Uterus (tissue), 4 donors: ENCODE data around the gene MYO16. TPM values are rescaled to one million over a fixed set of nuclear protein-coding genes. Genes with fewer than 3 reads are reported as not detected.

Source experiments
- DNase-seq, 2 donors: peaks; one replicate each; pipeline ENCODE4 v3.0.0-alpha.2; 2019 to 2020
- H3K27ac ChIP-seq, 2 donors: fragments of 200-600 bp; sonication (generic); 1 replicate in 1 of 2; 2 replicates in 1 of 2; pipeline ENCODE4 v1.5.1; 2016 to 2018
- H3K27me3 ChIP-seq, 2 donors: fragments of 200-600 bp; sonication (generic); one replicate each; pipeline ENCODE4 v1.5.1; 2018 to 2019; ENCODE audit warnings: control low read depth in 1 of 2
- H3K36me3 ChIP-seq, 2 donors: fragments of 200-600 bp; sonication (generic); one replicate each; pipeline ENCODE4 v1.5.1; 2019; ENCODE audit warnings: control low read depth in 1 of 2
- H3K4me1 ChIP-seq, 2 donors: fragments of 200-600 bp; sonication (generic); one replicate each; pipeline ENCODE4 v1.5.1; 2018 to 2019; ENCODE audit warnings: control low read depth in 1 of 2
- H3K4me3 ChIP-seq, 2 donors: fragments of 200-600 bp; sonication (generic); 1 replicate in 1 of 2; 2 replicates in 1 of 2; pipeline ENCODE4 v1.5.1; 2018 to 2019; ENCODE audit warnings: mild to moderate bottlenecking in 1 of 2
- H3K9me3 ChIP-seq, 2 donors: fragments of 200-600 bp; sonication (generic); one replicate each; pipeline ENCODE4 v1.5.1; 2019; ENCODE audit warnings: control low read depth in 1 of 2
- POLR2A ChIP-seq, 2 donors: fragments of 450-650 bp; IDR thresholded peaks; one replicate each; pipeline ENCODE4 v1.6.1; 2016; ENCODE audit warnings: antibody characterized with exemption in 2 of 2, mild to moderate bottlenecking in 1 of 2, moderate library complexity in 1 of 2
- intact Hi-C: fragments of 100-400 bp; cut with DNase I; formaldehyde crosslinking; loops from one replicate; pipeline ENCODE4 v1.15.1; 2023; ENCODE audit warnings: low total_unique reads
- total RNA-seq, 4 donors: library from RNA; depleted of rRNA in 3 of 4; stranded (reverse); fragments of >200 nt in 3 of 4; gene quantifications; one replicate each; pipeline versions ENCODE4 v1.1.0 to v1.2.4, GENCODE V29; 2014 to 2023
- TF ChIP-seq, protein P1 (sequence below), 4 experiments: fragments of 200-600 bp in 2 of 4; fragments of 450-650 bp in 2 of 4; sonication (generic) in 2 of 4; IDR thresholded peaks; one replicate each; pipeline ENCODE4 v1.5.1; 2016 to 2019; ENCODE audit warnings: antibody characterized with exemption in 4 of 4, mild to moderate bottlenecking in 2 of 4, moderate library complexity in 1 of 4
- donor health status: DM: yes; HTN: yes; CAD: no.

The MYO16 gene
- total RNA-seq, 4 donors from 2014 or later: 0.35 to 0.88 TPM; not detected in 2

- no peaks in the 10 kb centered on the region for H3K9me3 ChIP-seq
- no peak overlapping the region for H3K27ac ChIP-seq
- no peaks in the 10 kb centered on the region for H3K4me1 ChIP-seq
- H3K27me3 ChIP-seq: no peaks in the 10 kb centered on the region
- no peak overlapping the region for H3K4me3 ChIP-seq
- no peaks in the 10 kb centered on the region for H3K36me3 ChIP-seq
- no peak for TF ChIP-seq POLR2A (IDR thresholded peaks at IDR 0.05)
- TF ChIP-seq, protein P1, sequence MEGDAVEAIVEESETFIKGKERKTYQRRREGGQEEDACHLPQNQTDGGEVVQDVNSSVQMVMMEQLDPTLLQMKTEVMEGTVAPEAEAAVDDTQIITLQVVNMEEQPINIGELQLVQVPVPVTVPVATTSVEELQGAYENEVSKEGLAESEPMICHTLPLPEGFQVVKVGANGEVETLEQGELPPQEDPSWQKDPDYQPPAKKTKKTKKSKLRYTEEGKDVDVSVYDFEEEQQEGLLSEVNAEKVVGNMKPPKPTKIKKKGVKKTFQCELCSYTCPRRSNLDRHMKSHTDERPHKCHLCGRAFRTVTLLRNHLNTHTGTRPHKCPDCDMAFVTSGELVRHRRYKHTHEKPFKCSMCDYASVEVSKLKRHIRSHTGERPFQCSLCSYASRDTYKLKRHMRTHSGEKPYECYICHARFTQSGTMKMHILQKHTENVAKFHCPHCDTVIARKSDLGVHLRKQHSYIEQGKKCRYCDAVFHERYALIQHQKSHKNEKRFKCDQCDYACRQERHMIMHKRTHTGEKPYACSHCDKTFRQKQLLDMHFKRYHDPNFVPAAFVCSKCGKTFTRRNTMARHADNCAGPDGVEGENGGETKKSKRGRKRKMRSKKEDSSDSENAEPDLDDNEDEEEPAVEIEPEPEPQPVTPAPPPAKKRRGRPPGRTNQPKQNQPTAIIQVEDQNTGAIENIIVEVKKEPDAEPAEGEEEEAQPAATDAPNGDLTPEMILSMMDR (IDR thresholded peaks at IDR 0.05): no peak
- intact Hi-C loops: no loop called here
- DNase-seq: no peak
Observed at GRCh38 chr13:109227344-109227940, 598.0 kb downstream of the MYO16 start.

- H3K36me3 ChIP-seq: no peaks in the 10 kb centered on the region
- H3K27ac ChIP-seq: no peak overlapping the region
- no peak overlapping the region for H3K4me3 ChIP-seq
- H3K9me3 ChIP-seq: no peaks in the 10 kb centered on the region
- no peak for DNase-seq
- H3K27me3 ChIP-seq: no peaks in the 10 kb centered on the region
- intact Hi-C loops: no loop called here
- no peaks in the 10 kb centered on the region for H3K4me1 ChIP-seq
- no peak for TF ChIP-seq POLR2A (IDR thresholded peaks at IDR 0.05)
- TF ChIP-seq, protein P1 (IDR thresholded peaks at IDR 0.05): no peak
Observed at GRCh38 chr13:109228211-109228610, 598.8 kb downstream of the MYO16 start.

DNA sequence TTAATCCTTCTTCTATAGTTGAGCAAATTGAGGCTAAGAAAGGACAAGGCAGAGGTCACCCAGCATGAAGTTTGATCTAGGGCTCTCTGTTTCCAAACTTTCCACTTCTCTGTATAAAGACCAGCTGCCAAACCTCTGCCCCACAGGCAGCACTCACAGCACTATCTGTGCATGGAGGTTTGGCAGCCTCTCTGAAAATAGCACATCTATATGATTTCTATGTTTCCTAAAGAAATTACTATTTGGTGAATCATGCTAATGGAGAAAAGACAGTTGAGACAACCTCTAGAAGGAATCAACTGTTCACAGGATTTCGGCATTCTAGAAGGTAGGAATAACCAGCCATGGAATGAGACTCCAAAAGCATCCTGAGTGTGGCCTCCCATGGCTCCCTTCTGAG is 602.5 kb downstream of the MYO16 start:
- intact Hi-C loops: no loop called here
- Histone ChIP-seq H3K27ac (no peak overlapping the region), H3K9me3 (no peaks in the 10 kb centered on the region), H3K36me3 (no peaks in the 10 kb centered on the region), H3K4me1 (no peaks in the 10 kb centered on the region), H3K4me3 (no peak overlapping the region), H3K27me3 (no peaks in the 10 kb centered on the region)
- no peak for TF ChIP-seq POLR2A (IDR thresholded peaks at IDR 0.05)
- TF ChIP-seq, protein P1 (IDR thresholded peaks at IDR 0.05): no peak
- DNase-seq: no peak

GRCh38 chr13:109233293-109233692 is 603.9 kb downstream of the MYO16 start:
- TF ChIP-seq, protein P1 (IDR thresholded peaks at IDR 0.05): no peak
- no peak for TF ChIP-seq POLR2A (IDR thresholded peaks at IDR 0.05)
- DNase-seq: no peak

DNA sequence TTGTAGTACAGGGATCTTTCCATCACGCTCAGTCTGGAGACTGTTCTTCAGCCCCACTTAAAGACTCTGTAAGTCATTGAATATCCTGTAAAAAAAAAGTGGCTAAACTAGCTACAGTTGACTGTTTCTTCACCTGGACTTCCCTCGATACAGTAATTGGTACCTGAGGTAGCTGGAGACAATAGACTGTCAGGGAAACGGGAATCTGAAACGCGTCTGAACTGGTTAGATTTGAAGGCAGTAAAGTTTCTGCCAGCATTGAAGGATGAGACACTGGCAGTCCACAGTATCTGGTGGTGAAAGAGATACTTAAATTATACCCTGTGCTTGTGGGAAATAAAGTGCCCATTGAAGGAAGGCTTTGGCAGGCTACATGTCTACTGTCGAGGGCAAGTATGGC is 606.5 kb downstream of the MYO16 start:
- Histone ChIP-seq H3K4me1 (no peaks in the 10 kb centered on the region), H3K4me3 (no peak overlapping the region), H3K27ac (no peak overlapping the region), H3K36me3 (no peaks in the 10 kb centered on the region), H3K9me3 (no peaks in the 10 kb centered on the region), H3K27me3 (no peaks in the 10 kb centered on the region)
- TF ChIP-seq, protein P1 (IDR thresholded peaks at IDR 0.05): no peak
- TF ChIP-seq POLR2A (IDR thresholded peaks at IDR 0.05): no peak
- intact Hi-C loops: no loop called here
- no peak for DNase-seq

More at GRCh38 chr13:109233293-109233692, 603.9 kb downstream of the MYO16 start:
- Histone ChIP-seq H3K4me1 (no peaks in the 10 kb centered on the region), H3K27ac (no peak overlapping the region), H3K9me3 (no peaks in the 10 kb centered on the region), H3K36me3 (no peaks in the 10 kb centered on the region), H3K27me3 (no peaks in the 10 kb centered on the region), H3K4me3 (no peak overlapping the region)
- intact Hi-C loops: no loop called here
